Measurements from ENCODE around the gene CIB4. TPM values are rescaled to one million over a fixed set of nuclear protein-coding genes. Genes with fewer than 3 reads are reported as not detected.

Gene CIB4
- total RNA-seq, 1 donor from 2014 or later, result not detected

GRCh38 chr2:26678035-26678434, 36.9 kb upstream of the CIB4 start:
- Histone ChIP-seq H3K9ac (ENCODE audit: low read depth in 1 of 3, low read length in 3 of 3) (no peak overlapping the region), H3K36me3 (ENCODE audit: control insufficient read depth in 3 of 3, insufficient read depth in 3 of 3, low read length in 3 of 3) (no peaks in the 10 kb centered on the region), H3K4me1 (ENCODE audit: control insufficient read depth in 3 of 3, insufficient read depth in 3 of 3, low read length in 3 of 3) (peaks cover 0 to 7% (median 4%) of the 10 kb centered on the region in 3 donors), H3K4me3 (ENCODE audit: low read length in 3 of 3) (no peak overlapping the region), H3K9me3 (ENCODE audit: control insufficient read depth in 3 of 3, low read length in 3 of 3) (no peaks in the 10 kb centered on the region), H3K27ac (ENCODE audit: low read depth, low read length) (no peak overlapping the region), H3K27me3 (ENCODE audit: control insufficient read depth in 3 of 3, insufficient read depth in 3 of 3, low read length in 3 of 3) (peaks cover 0 to 14% (median 3%) of the 10 kb centered on the region in 3 donors)

GRCh38 chr2:26675651-26676255, 34.6 kb upstream of the CIB4 start:
- Histone ChIP-seq H3K9me3 (ENCODE audit: control insufficient read depth in 3 of 3, low read length in 3 of 3) (no peaks in the 10 kb centered on the region), H3K9ac (ENCODE audit: low read depth in 1 of 3, low read length in 3 of 3) (no peak overlapping the region)

GRCh38 chr2:26674771-26675170, 33.6 kb upstream of the CIB4 start:
- H3K9me3 ChIP-seq (ENCODE audit: control insufficient read depth in 3 of 3, low read length in 3 of 3), result no peaks in the 10 kb centered on the region
- no peaks in the 10 kb centered on the region for H3K36me3 ChIP-seq (ENCODE audit: control insufficient read depth in 3 of 3, insufficient read depth in 3 of 3, low read length in 3 of 3)
- no peaks in the 10 kb centered on the region for H3K4me1 ChIP-seq (ENCODE audit: control insufficient read depth in 3 of 3, insufficient read depth in 3 of 3, low read length in 3 of 3)
- no peak overlapping the region for H3K4me3 ChIP-seq (ENCODE audit: low read length in 3 of 3)
- H3K27ac ChIP-seq (ENCODE audit: low read depth, low read length), result no peak overlapping the region
- no peak overlapping the region for H3K9ac ChIP-seq (ENCODE audit: low read depth in 1 of 3, low read length in 3 of 3)
- peaks cover 7 to 42% (median 21%) of the 10 kb centered on the region in 3 donors for H3K27me3 ChIP-seq (ENCODE audit: control insufficient read depth in 3 of 3, insufficient read depth in 3 of 3, low read length in 3 of 3)

More at GRCh38 chr2:26675651-26676255, 34.6 kb upstream of the CIB4 start:
- Histone ChIP-seq H3K27ac (ENCODE audit: low read depth, low read length) (no peak overlapping the region), H3K36me3 (ENCODE audit: control insufficient read depth in 3 of 3, insufficient read depth in 3 of 3, low read length in 3 of 3) (no peaks in the 10 kb centered on the region), H3K4me1 (ENCODE audit: control insufficient read depth in 3 of 3, insufficient read depth in 3 of 3, low read length in 3 of 3) (no peaks in the 10 kb centered on the region), H3K27me3 (ENCODE audit: control insufficient read depth in 3 of 3, insufficient read depth in 3 of 3, low read length in 3 of 3) (peaks cover 0 to 35% (median 14%) of the 10 kb centered on the region in 3 donors), H3K4me3 (ENCODE audit: low read length in 3 of 3) (no peak overlapping the region)

GRCh38 chr2:26674002-26674751, 33.0 kb upstream of the CIB4 start:
- Histone ChIP-seq H3K9me3 (ENCODE audit: control insufficient read depth in 3 of 3, low read length in 3 of 3) (no peaks in the 10 kb centered on the region), H3K9ac (ENCODE audit: low read depth in 1 of 3, low read length in 3 of 3) (no peak overlapping the region), H3K36me3 (ENCODE audit: control insufficient read depth in 3 of 3, insufficient read depth in 3 of 3, low read length in 3 of 3) (no peaks in the 10 kb centered on the region), H3K27me3 (ENCODE audit: control insufficient read depth in 3 of 3, insufficient read depth in 3 of 3, low read length in 3 of 3) (peaks cover 11 to 42% (median 22%) of the 10 kb centered on the region in 3 donors), H3K4me3 (ENCODE audit: low read length in 3 of 3) (no peak overlapping the region), H3K4me1 (ENCODE audit: control insufficient read depth in 3 of 3, insufficient read depth in 3 of 3, low read length in 3 of 3) (no peaks in the 10 kb centered on the region), H3K27ac (ENCODE audit: low read depth, low read length) (no peak overlapping the region)

- Histone ChIP-seq H3K4me3 (ENCODE audit: low read length in 3 of 3) (no peak overlapping the region), H3K36me3 (ENCODE audit: control insufficient read depth in 3 of 3, insufficient read depth in 3 of 3, low read length in 3 of 3) (no peaks in the 10 kb centered on the region), H3K27me3 (ENCODE audit: control insufficient read depth in 3 of 3, insufficient read depth in 3 of 3, low read length in 3 of 3) (peaks cover 14 to 38% (median 32%) of the 10 kb centered on the region in 3 donors), H3K27ac (ENCODE audit: low read depth, low read length) (no peak overlapping the region), H3K9me3 (ENCODE audit: control insufficient read depth in 3 of 3, low read length in 3 of 3) (no peaks in the 10 kb centered on the region), H3K9ac (ENCODE audit: low read depth in 1 of 3, low read length in 3 of 3) (no peak overlapping the region), H3K4me1 (ENCODE audit: control insufficient read depth in 3 of 3, insufficient read depth in 3 of 3, low read length in 3 of 3) (no peaks in the 10 kb centered on the region)
Measured at GRCh38 chr2:26672818-26673393, 31.7 kb upstream of the CIB4 start.

- Histone ChIP-seq H3K4me3 (ENCODE audit: low read length in 3 of 3) (no peak overlapping the region), H3K9ac (ENCODE audit: low read depth in 1 of 3, low read length in 3 of 3) (no peak overlapping the region), H3K27ac (ENCODE audit: low read depth, low read length) (no peak overlapping the region), H3K36me3 (ENCODE audit: control insufficient read depth in 3 of 3, insufficient read depth in 3 of 3, low read length in 3 of 3) (no peaks in the 10 kb centered on the region), H3K4me1 (ENCODE audit: control insufficient read depth in 3 of 3, insufficient read depth in 3 of 3, low read length in 3 of 3) (no peaks in the 10 kb centered on the region), H3K9me3 (ENCODE audit: control insufficient read depth in 3 of 3, low read length in 3 of 3) (no peaks in the 10 kb centered on the region), H3K27me3 (ENCODE audit: control insufficient read depth in 3 of 3, insufficient read depth in 3 of 3, low read length in 3 of 3) (peaks cover 14 to 35% (median 33%) of the 10 kb centered on the region in 3 donors)
Measured at GRCh38 chr2:26672112-26672817, 31.1 kb upstream of the CIB4 start.

GRCh38 chr2:26671691-26672090, 30.5 kb upstream of the CIB4 start:
- no peaks in the 10 kb centered on the region for H3K36me3 ChIP-seq (ENCODE audit: control insufficient read depth in 3 of 3, insufficient read depth in 3 of 3, low read length in 3 of 3)
- peaks cover 0 to under 1% (median 0%) of the 10 kb centered on the region in 3 donors for H3K9me3 ChIP-seq (ENCODE audit: control insufficient read depth in 3 of 3, low read length in 3 of 3)
- no peaks in the 10 kb centered on the region for H3K4me1 ChIP-seq (ENCODE audit: control insufficient read depth in 3 of 3, insufficient read depth in 3 of 3, low read length in 3 of 3)
- H3K27ac ChIP-seq (ENCODE audit: low read depth, low read length), result no peak overlapping the region
- no peak overlapping the region for H3K9ac ChIP-seq (ENCODE audit: low read depth in 1 of 3, low read length in 3 of 3)
- H3K4me3 ChIP-seq (ENCODE audit: low read length in 3 of 3), result no peak overlapping the region
- peaks cover 14 to 35% (median 33%) of the 10 kb centered on the region in 3 donors for H3K27me3 ChIP-seq (ENCODE audit: control insufficient read depth in 3 of 3, insufficient read depth in 3 of 3, low read length in 3 of 3)

- no peaks in the 10 kb centered on the region for H3K36me3 ChIP-seq (ENCODE audit: control insufficient read depth in 3 of 3, insufficient read depth in 3 of 3, low read length in 3 of 3)
- H3K27me3 ChIP-seq (ENCODE audit: control insufficient read depth in 3 of 3, insufficient read depth in 3 of 3, low read length in 3 of 3), result peaks cover 14 to 35% (median 33%) of the 10 kb centered on the region in 3 donors
- peaks cover 0 to 2% (median 0%) of the 10 kb centered on the region in 3 donors for H3K9me3 ChIP-seq (ENCODE audit: control insufficient read depth in 3 of 3, low read length in 3 of 3)
- no peaks in the 10 kb centered on the region for H3K4me1 ChIP-seq (ENCODE audit: control insufficient read depth in 3 of 3, insufficient read depth in 3 of 3, low read length in 3 of 3)
- H3K27ac ChIP-seq (ENCODE audit: low read depth, low read length), result no peak overlapping the region
- H3K4me3 ChIP-seq (ENCODE audit: low read length in 3 of 3), result no peak overlapping the region
- H3K9ac ChIP-seq (ENCODE audit: low read depth in 1 of 3, low read length in 3 of 3), result no peak overlapping the region
Measured at GRCh38 chr2:26670931-26671460, 29.8 kb upstream of the CIB4 start.

- Histone ChIP-seq H3K9me3 (ENCODE audit: control insufficient read depth in 3 of 3, low read length in 3 of 3) (peaks cover 0 to 2% (median 0%) of the 10 kb centered on the region in 3 donors), H3K27me3 (ENCODE audit: control insufficient read depth in 3 of 3, insufficient read depth in 3 of 3, low read length in 3 of 3) (peaks cover 14 to 35% (median 33%) of the 10 kb centered on the region in 3 donors), H3K9ac (ENCODE audit: low read depth in 1 of 3, low read length in 3 of 3) (no peak overlapping the region), H3K4me1 (ENCODE audit: control insufficient read depth in 3 of 3, insufficient read depth in 3 of 3, low read length in 3 of 3) (no peaks in the 10 kb centered on the region), H3K4me3 (ENCODE audit: low read length in 3 of 3) (no peak overlapping the region), H3K27ac (ENCODE audit: low read depth, low read length) (no peak overlapping the region), H3K36me3 (ENCODE audit: control insufficient read depth in 3 of 3, insufficient read depth in 3 of 3, low read length in 3 of 3) (no peaks in the 10 kb centered on the region)
Measured at GRCh38 chr2:26670171-26670570, 29.0 kb upstream of the CIB4 start.

Data from skeletal muscle tissue (tissue), 4 donors.